Adrenal gland (tissue), 5 donors: ENCODE measurements around the gene EFNA5.

ENCODE experiments used
- CTCF ChIP-seq, 6 experiments: fragments of 450-650 bp in 4 of 6; fragments of 200-600 bp in 2 of 6; sonication (generic) in 1 of 6; IDR thresholded peaks; 1 replicate in 5 of 6; 2 replicates in 1 of 6; pipeline versions ENCODE4 v1.5.1 to v1.8.0; 2016 to 2021; ENCODE audit warnings: antibody characterized with exemption in 6 of 6, mild to moderate bottlenecking in 2 of 6, moderate library complexity in 1 of 6
- POLR2A ChIP-seq, 2 donors: fragments of 450-650 bp; IDR thresholded peaks; one replicate each; pipeline ENCODE4 v1.6.1; 2017; ENCODE audit warnings: antibody characterized with exemption in 2 of 2, mild to moderate bottlenecking in 2 of 2, moderate library complexity in 1 of 2
- donor health status: DM: no; HTN: no; CAD: no.

GRCh38 chr5:107605596-107606125 lies 65.1 kb downstream of the EFNA5 start:
- TF ChIP-seq CTCF (IDR thresholded peaks at IDR 0.05) (no peak), POLR2A (IDR thresholded peaks at IDR 0.05) (no peak)
